Lower lobe of right lung (tissue), 2 donors: ENCODE results near the gene EXOC3. TPM values are rescaled to one million over a fixed set of nuclear protein-coding genes. Genes with fewer than 3 reads are reported as not detected.
A peak's percentile ranks its signal among the peaks of the same experiment; 100 is the strongest.

Source experiments
- ATAC-seq, 2 donors: fragments of 200-7000 bp; cut with Tn5 transposase; one replicate each; pipeline ENCODE4 v1.9.1; 2020 to 2022; ENCODE audit warnings: mild to moderate bottlenecking in 2 of 2, moderate library complexity in 2 of 2
- DNase-seq: peaks from one replicate; pipeline ENCODE4 v3.0.0-alpha.2; 2020
- H3K27ac ChIP-seq: fragments of 200-600 bp; one replicate; pipeline ENCODE4 v1.8.0; 2022
- H3K27me3 ChIP-seq: fragments of 200-600 bp; one replicate; pipeline ENCODE4 v1.8.0; 2022; ENCODE audit warnings: low read depth
- H3K36me3 ChIP-seq: fragments of 200-600 bp; one replicate; pipeline ENCODE4 v1.8.0; 2022; ENCODE audit warnings: mild to moderate bottlenecking
- H3K4me1 ChIP-seq: fragments of 200-600 bp; one replicate; pipeline ENCODE4 v1.8.0; 2022
- H3K4me3 ChIP-seq: fragments of 200-600 bp; one replicate; pipeline ENCODE4 v1.8.0; 2022; ENCODE audit warnings: mild to moderate bottlenecking
- H3K9me3 ChIP-seq: fragments of 200-600 bp; one replicate; pipeline ENCODE4 v1.8.0; 2022
- CTCF ChIP-seq: fragments of 200-600 bp; IDR thresholded peaks from one replicate; pipeline ENCODE4 v1.8.0; 2022; ENCODE audit warnings: antibody characterized with exemption, mild to moderate bottlenecking
- intact Hi-C: fragments of 100-400 bp; cut with DNase I; formaldehyde crosslinking; loops from one replicate; pipeline ENCODE4 v1.11.0; 2022
- total RNA-seq: library from RNA; stranded (reverse); fragmentation: NEBNext Ultra II Directional; extraction: Animal tissue kit (Norgen Biotek cat#: 25700); gene quantifications from one replicate; pipeline ENCODE4 v1.2.1, GENCODE V29; 2021
- donor health status: DM: no; HTN: yes; CAD: no; lungs with severe emphysema.

EXOC3 gene
- total RNA-seq, 1 donor from 2014 or later, result 58.9 TPM

DNA sequence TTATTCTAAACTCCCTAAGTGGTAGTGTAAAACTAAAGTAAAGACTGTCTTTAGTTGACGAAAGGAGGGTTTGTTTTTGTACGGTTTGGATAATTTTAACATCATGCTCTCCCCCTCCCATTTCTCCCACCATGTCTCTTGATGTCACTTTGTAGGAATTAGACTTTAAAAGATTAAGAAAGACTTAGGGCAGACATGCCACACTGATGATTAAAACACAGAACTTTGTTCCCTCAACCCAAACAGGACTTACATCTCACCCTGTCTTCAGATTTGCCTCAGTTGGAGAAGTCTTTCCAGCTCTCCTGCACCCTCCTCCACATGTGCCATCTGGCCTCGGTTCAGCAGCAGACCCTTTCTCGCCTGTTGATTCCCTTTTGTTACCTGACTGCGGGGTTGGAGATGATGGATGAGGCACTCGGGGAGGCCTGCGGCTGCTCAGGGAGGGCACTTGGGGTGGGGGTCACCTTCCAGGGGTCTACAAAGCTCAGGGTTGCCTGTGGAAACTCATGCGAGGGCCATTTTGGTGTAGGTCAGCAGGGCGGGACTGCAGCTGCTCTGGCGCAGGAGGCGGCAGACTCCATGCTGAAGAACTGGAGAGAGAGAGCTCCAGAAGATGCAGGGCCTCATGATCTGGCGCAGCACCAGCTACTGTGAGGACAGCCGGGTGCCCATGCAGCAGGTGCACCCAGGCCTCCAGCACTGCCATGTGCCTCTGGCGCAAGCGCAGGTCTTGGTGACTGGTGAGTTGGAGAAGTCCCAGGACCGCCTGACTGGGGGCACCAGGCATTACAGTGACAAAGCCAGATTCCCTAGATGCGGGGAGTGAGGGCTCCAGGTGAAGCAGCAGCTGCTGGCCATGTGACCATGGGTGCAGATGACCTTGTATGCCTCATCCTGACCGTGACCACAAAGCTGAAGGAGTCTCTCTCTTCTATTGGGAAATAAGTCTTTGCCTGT lies 24.5 kb upstream of the EXOC3 start:
- no peaks in the 10 kb centered on the region for H3K9me3 ChIP-seq
- DNase-seq (peak; percentile 38), ATAC-seq (no peak)
- no peak for TF ChIP-seq CTCF
- no peak overlapping the region for H3K4me3 ChIP-seq
- no peaks in the 10 kb centered on the region for H3K27me3 ChIP-seq
- no peaks in the 10 kb centered on the region for H3K36me3 ChIP-seq
- peaks cover 6% of the 10 kb centered on the region for H3K4me1 ChIP-seq
- intact Hi-C loops, result no loop called here
- no peak overlapping the region for H3K27ac ChIP-seq

DNA sequence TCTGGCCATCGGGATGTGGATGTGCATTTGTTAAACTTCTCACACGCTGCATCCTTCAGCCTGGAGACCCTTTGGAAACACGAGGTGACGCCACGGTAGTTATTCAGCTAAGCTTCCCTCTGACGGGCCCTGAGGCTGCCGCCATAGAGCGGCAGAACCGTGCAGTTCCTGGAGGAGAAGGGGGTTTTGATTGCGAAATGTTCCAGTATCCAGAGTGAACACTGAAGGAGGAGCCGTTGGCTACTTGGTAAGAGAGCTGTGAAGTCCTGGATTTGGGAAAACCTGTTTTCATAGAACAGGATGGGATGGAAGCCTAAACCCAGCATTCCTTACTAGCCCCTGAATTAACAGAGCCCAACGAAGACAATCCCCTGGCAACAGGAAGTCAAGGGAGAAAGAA lies 23.0 kb upstream of the EXOC3 start:
- intact Hi-C loops, result no loop called here
- Histone ChIP-seq H3K9me3 (no peaks in the 10 kb centered on the region), H3K27me3 (no peaks in the 10 kb centered on the region), H3K4me1 (peaks cover 6% of the 10 kb centered on the region), H3K36me3 (no peaks in the 10 kb centered on the region), H3K4me3 (no peak overlapping the region), H3K27ac (peak overlapping the region; percentile 31)
- no peak for TF ChIP-seq CTCF
- no peak for ATAC-seq
- peak; percentile 18 for DNase-seq

DNA sequence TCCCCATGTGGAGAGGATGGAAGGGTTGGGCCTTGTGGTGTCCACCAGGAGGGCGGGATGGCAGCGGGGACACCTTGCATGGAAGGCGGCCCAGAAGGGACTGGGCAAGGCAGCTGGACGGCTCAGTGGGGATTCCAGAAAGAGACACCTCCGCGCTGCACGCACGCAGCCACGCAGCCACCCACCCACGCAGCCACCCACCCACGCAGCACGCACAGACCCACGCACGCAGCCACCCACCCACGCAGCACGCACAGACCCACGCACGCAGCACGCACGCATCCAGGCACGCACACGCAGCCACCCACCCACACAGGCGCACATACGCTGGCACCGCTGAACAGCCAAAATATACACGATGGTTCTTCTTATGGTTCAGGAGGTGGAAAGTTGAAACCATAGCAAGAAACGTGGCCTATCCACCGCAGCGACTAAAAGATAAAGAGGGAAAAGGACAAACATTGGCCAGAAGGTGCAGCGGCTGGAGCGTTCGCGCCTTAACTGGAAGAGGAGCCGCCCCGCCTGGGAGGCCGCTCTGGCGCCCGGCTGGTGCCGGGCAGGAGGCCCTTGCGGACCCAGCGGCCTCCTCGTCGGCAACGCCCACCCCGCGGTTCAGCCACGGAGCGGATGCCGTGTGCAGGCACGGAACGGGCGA lies 22.2 kb upstream of the EXOC3 start:
- TF ChIP-seq CTCF, result no peak
- Histone ChIP-seq H3K9me3 (no peaks in the 10 kb centered on the region), H3K27me3 (no peaks in the 10 kb centered on the region), H3K4me3 (no peak overlapping the region), H3K36me3 (no peaks in the 10 kb centered on the region), H3K27ac (peak overlapping the region; percentile 31), H3K4me1 (peaks cover 5% of the 10 kb centered on the region)
- ATAC-seq, result no peak
- intact Hi-C loops, result no loop called here
- peak; percentile 42 for DNase-seq

GRCh38 chr5:421287-421880 lies 21.6 kb upstream of the EXOC3 start:
- ATAC-seq, result no peak
- Histone ChIP-seq H3K27me3 (no peaks in the 10 kb centered on the region), H3K27ac (no peak overlapping the region), H3K36me3 (no peaks in the 10 kb centered on the region), H3K4me1 (no peaks in the 10 kb centered on the region), H3K4me3 (no peak overlapping the region), H3K9me3 (no peaks in the 10 kb centered on the region)
- no peak for TF ChIP-seq CTCF
- no peak for DNase-seq
- intact Hi-C loops, result no loop called here

DNA sequence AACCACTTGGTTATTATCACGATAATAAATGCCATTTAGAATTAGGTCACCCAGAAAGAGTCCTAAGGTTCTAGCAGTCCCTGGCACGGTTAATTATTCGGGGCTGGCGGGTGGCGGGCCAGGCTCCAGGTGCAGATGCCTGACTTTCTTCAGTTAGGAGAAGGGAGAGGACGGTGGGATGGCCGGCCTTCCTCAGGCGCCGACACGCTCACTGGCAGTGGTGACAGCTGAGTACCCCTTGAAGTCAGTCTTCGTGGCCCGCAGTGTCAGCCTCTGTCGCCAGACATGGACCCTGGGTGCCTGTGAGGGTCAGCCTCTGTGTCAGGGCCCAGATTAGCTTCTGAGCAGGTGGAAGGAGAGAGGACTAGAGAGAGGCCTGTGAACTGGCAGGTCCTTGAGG lies 21.1 kb upstream of the EXOC3 start:
- ATAC-seq, result no peak
- H3K4me3 ChIP-seq, result no peak overlapping the region
- no peak for TF ChIP-seq CTCF
- intact Hi-C loops, result no loop called here
- H3K36me3 ChIP-seq, result no peaks in the 10 kb centered on the region
- H3K27me3 ChIP-seq, result no peaks in the 10 kb centered on the region
- H3K27ac ChIP-seq, result no peak overlapping the region
- H3K4me1 ChIP-seq, result no peaks in the 10 kb centered on the region
- peak; percentile 38 for DNase-seq
- no peaks in the 10 kb centered on the region for H3K9me3 ChIP-seq
